ENCODE data around the gene COMP. TPM values are rescaled to one million over a fixed set of nuclear protein-coding genes. Genes with fewer than 3 reads are reported as not detected.

COMP gene
- total RNA-seq, 1 experiment from 2014 or later, result not detected

GRCh38 chr19:18788529-18789421 lies 2.3 kb downstream of the COMP start:
- POLR2A ChIA-PET (ENCODE audit: unreplicated experiment), result interaction anchor here (0.6 kb wide), 1 partner anchor 10 kb away, joined by 7 read pairs; no protein-coding TSS in a partner anchor
- Histone ChIP-seq H3K27me3 (ENCODE audit: insufficient read depth, low read depth) (peaks cover 5% of the 10 kb centered on the region; the same call in 1 of the 2 replicates), H3K27ac (no peak overlapping the region), H3K9me3 (ENCODE audit: insufficient read depth, low read depth) (no peaks in the 10 kb centered on the region), H3K4me3 (no peak overlapping the region), H2AFZ (no peak overlapping the region), H3K4me2 (no peak overlapping the region), H4K20me1 (ENCODE audit: insufficient read depth) (no peaks in the 10 kb centered on the region), H3F3A (ENCODE audit: insufficient read depth, low read depth) (peaks cover 19% of the 10 kb centered on the region), H3K36me3 (ENCODE audit: low read depth) (no peaks in the 10 kb centered on the region), H3K9me2 (ENCODE audit: insufficient read depth) (no peaks in the 10 kb centered on the region), H3K4me1 (replicated peaks; ENCODE audit: insufficient read depth) (no peaks in the 10 kb centered on the region), H3K79me2 (ENCODE audit: low read depth) (no peaks in the 10 kb centered on the region)
- intact Hi-C loops (cut with micrococcal nuclease; ENCODE audit: unreplicated experiment), result no loop called here
- CTCF ChIA-PET, result no interaction called here
- BruUV-seq (replicated peaks), result no TSS peak
- TF ChIP-seq EZH2 (IDR thresholded peaks at IDR 0.05; ENCODE audit: low read depth), result no peak
- TF ChIP-seq CTCF (conservative IDR thresholded peaks at IDR 0.05), result no peak
- DNase-seq, result no peak

- DNase-seq, result peak; percentile 62 to 78
- no peaks in the 10 kb centered on the region for H3K9me3 ChIP-seq (ENCODE audit: insufficient read depth, low read depth)
- no peak overlapping the region for H2AFZ ChIP-seq
- no TSS peak for BruUV-seq (replicated peaks)
- no peak overlapping the region for H3K4me3 ChIP-seq
- H3K79me2 ChIP-seq (ENCODE audit: low read depth), result no peaks in the 10 kb centered on the region
- no peaks in the 10 kb centered on the region for H3K36me3 ChIP-seq (ENCODE audit: low read depth)
- TF ChIP-seq CTCF (conservative IDR thresholded peaks at IDR 0.05), result no peak
- no peak for TF ChIP-seq EZH2 (IDR thresholded peaks at IDR 0.05; ENCODE audit: low read depth)
- no peaks in the 10 kb centered on the region for H3K9me2 ChIP-seq (ENCODE audit: insufficient read depth)
- peaks cover 2% of the 10 kb centered on the region; the same call in 1 of the 2 replicates for H3K27me3 ChIP-seq (ENCODE audit: insufficient read depth, low read depth)
- ChIA-PET POLR2A (ENCODE audit: unreplicated experiment) (interaction anchor here (0.5 to 0.7 kb wide), 3 partner anchors 21 to 1209 kb away, joined by 3 to 5 read pairs (median 5); no protein-coding TSS in a partner anchor), CTCF (no interaction called here)
- H3F3A ChIP-seq (ENCODE audit: insufficient read depth, low read depth), result peaks cover 19% of the 10 kb centered on the region
- H4K20me1 ChIP-seq (ENCODE audit: insufficient read depth), result no peaks in the 10 kb centered on the region; the same call in 1 of the 2 replicates
- no peak overlapping the region for H3K27ac ChIP-seq
- H3K4me2 ChIP-seq, result peak overlapping the region; percentile 77
- no peaks in the 10 kb centered on the region for H3K4me1 ChIP-seq (replicated peaks; ENCODE audit: insufficient read depth)
- intact Hi-C loops (cut with micrococcal nuclease; ENCODE audit: unreplicated experiment), result no loop called here
Measured at GRCh38 chr19:18785179-18786124, 5.7 kb downstream of the COMP start.

GRCh38 chr19:18784786-18785120 lies 6.4 kb downstream of the COMP start:
- H3K36me3 ChIP-seq (ENCODE audit: low read depth), result no peaks in the 10 kb centered on the region
- BruUV-seq (replicated peaks), result no TSS peak
- no peak for DNase-seq
- H3F3A ChIP-seq (ENCODE audit: insufficient read depth, low read depth), result peaks cover 19% of the 10 kb centered on the region
- H2AFZ ChIP-seq, result no peak overlapping the region
- ChIA-PET CTCF (no interaction called here), POLR2A (ENCODE audit: unreplicated experiment) (interaction anchor here (0.5 to 0.7 kb wide), 3 partner anchors 20 to 1208 kb away, joined by 3 to 5 read pairs (median 5); no protein-coding TSS in a partner anchor)
- no peaks in the 10 kb centered on the region for H3K9me3 ChIP-seq (ENCODE audit: insufficient read depth, low read depth)
- no peaks in the 10 kb centered on the region for H3K4me1 ChIP-seq (replicated peaks; ENCODE audit: insufficient read depth)
- peak overlapping the region; percentile 49 for H3K4me2 ChIP-seq
- no peaks in the 10 kb centered on the region; the same call in 1 of the 2 replicates for H4K20me1 ChIP-seq (ENCODE audit: insufficient read depth)
- intact Hi-C loops (cut with micrococcal nuclease; ENCODE audit: unreplicated experiment), result no loop called here
- no peak overlapping the region for H3K4me3 ChIP-seq
- H3K27me3 ChIP-seq (ENCODE audit: insufficient read depth, low read depth), result no peaks in the 10 kb centered on the region
- TF ChIP-seq CTCF (conservative IDR thresholded peaks at IDR 0.05) (no peak), EZH2 (IDR thresholded peaks at IDR 0.05; ENCODE audit: low read depth) (no peak)
- H3K9me2 ChIP-seq (ENCODE audit: insufficient read depth), result no peaks in the 10 kb centered on the region
- no peaks in the 10 kb centered on the region for H3K79me2 ChIP-seq (ENCODE audit: low read depth)
- H3K27ac ChIP-seq, result no peak overlapping the region
